ENCODE results near the gene ZNFX1. TPM values are rescaled to one million over a fixed set of nuclear protein-coding genes. Genes with fewer than 3 reads are reported as not detected.
"Not testable (repeated sequence)": the region's sequence is repeated elsewhere in the genome, so short reads cannot be mapped to it uniquely, and the experiment has no call there.

ZNFX1 gene
- total and polyA plus RNA-seq, 5 donors from 2014 or later, result 35.4 to 64.6 (median 54.1) TPM

GRCh38 chr20:49192944-49193518 lies 84.8 kb downstream of the ZNFX1 start:
- not testable (repeated sequence) for ATAC-seq (ENCODE audit: low read depth in 2 of 2); DNase-seq; H3K4me1 Mint-ChIP-seq; H3K9me3 Mint-ChIP-seq; H3K36me3 ChIP-seq (ENCODE audit: control insufficient read depth, insufficient read depth, low read length); H3K4me3 Mint-ChIP-seq; H3K4me3 ChIP-seq (ENCODE audit: low read depth, low read length); H3K27ac ChIP-seq (ENCODE audit: insufficient read depth, low read length, poor library complexity, severe bottlenecking); H3K27ac Mint-ChIP-seq; H3K27me3 ChIP-seq (ENCODE audit: control insufficient read depth, insufficient read depth, low read length); H3K27me3 Mint-ChIP-seq; H3K9me3 ChIP-seq (ENCODE audit: control insufficient read depth in 2 of 2, low read length in 2 of 2); H3K36me3 Mint-ChIP-seq; H3K4me1 ChIP-seq (ENCODE audit: control insufficient read depth, insufficient read depth, low read length, poor library complexity, severe bottlenecking)

Other genes starting within 250 kb of the ZNFX1 start
- gene CSE1L, start 231.7 kb downstream of the ZNFX1 start, total RNA-seq, result 29.6 TPM
- gene CSE1L, start 231.7 kb downstream of the ZNFX1 start, polyA plus RNA-seq, result 10 to 100 TPM; 23.7 to 33.9 (median 24.5) TPM
- 67.6 TPM for gene STAU1, start 89.7 kb downstream of the ZNFX1 start, total RNA-seq
- 10 to 100 TPM; 29.6 to 39.3 (median 37.3) TPM for gene STAU1, start 89.7 kb downstream of the ZNFX1 start, polyA plus RNA-seq
- 105 TPM for gene DDX27, start 58.6 kb downstream of the ZNFX1 start, total RNA-seq
- gene DDX27, start 58.6 kb downstream of the ZNFX1 start, polyA plus RNA-seq, result 10 to 100 TPM; 24.4 to 39.6 (median 34.8) TPM
- not detected for gene KCNB1, start 204.6 kb upstream of the ZNFX1 start, total RNA-seq
- gene KCNB1, start 204.6 kb upstream of the ZNFX1 start, polyA plus RNA-seq, result under 1 TPM in 2 of 4 donors, not detected in 2; 0.02 to 0.05 TPM